Activated CD4-positive, alpha-beta memory T cell treated with anti-CD3 and anti-CD28 coated beads, Interleukin-2, amount 10 ng/mL, durations not matched to agents 7 days and 5 days (primary cell): ENCODE data around the gene BCL2L1. TPM values are rescaled to one million over a fixed set of nuclear protein-coding genes. Genes with fewer than 3 reads are reported as not detected.
A peak's percentile ranks its signal among the peaks of the same experiment; 100 is the strongest.
"Not testable (repeated sequence)": the region's sequence is repeated elsewhere in the genome, so short reads cannot be mapped to it uniquely, and the experiment has no call there.

Source experiments
- CTCF ChIA-PET: fragments of 350-600 bp; sonication (Branson Sonifier 250); formaldehyde crosslinking; loops from one replicate; lab custom pipeline; 2021; ENCODE audit warnings: antibody characterized with exemption, inconsistent platforms; lab: Charles Lee
- POLR2A ChIA-PET: fragments of 350-600 bp; sonication (Branson Sonifier 250); formaldehyde crosslinking; loops from one replicate; lab custom pipeline; 2021; ENCODE audit warnings: antibody characterized with exemption; lab: Charles Lee
- DNase-seq: peaks from one replicate; pipeline ENCODE4 v3.0.0-alpha.2; 2020
- H3K27ac Mint-ChIP-seq: one replicate; pipeline ENCODE4 v1.8.0; 2021; ENCODE audit warnings: mild to moderate bottlenecking, mixed read lengths
- H3K27me3 Mint-ChIP-seq: one replicate; pipeline ENCODE4 v1.8.0; 2021; ENCODE audit warnings: mixed read lengths
- H3K36me3 Mint-ChIP-seq: one replicate; pipeline ENCODE4 v1.8.0; 2021; ENCODE audit warnings: low read depth, mixed read lengths
- H3K4me1 Mint-ChIP-seq: one replicate; pipeline ENCODE4 v1.8.0; 2021; ENCODE audit warnings: mixed read lengths
- H3K4me3 Mint-ChIP-seq: one replicate; pipeline ENCODE4 v1.8.0; 2021; ENCODE audit warnings: mild to moderate bottlenecking, mixed read lengths
- H3K9me3 Mint-ChIP-seq: one replicate; pipeline ENCODE4 v1.8.0; 2021; ENCODE audit warnings: mixed read lengths
- total RNA-seq, 2 experiments: library from RNA; stranded (reverse); gene quantifications; one replicate each; pipeline ENCODE4 v1.2.3, GENCODE V29; 2021

Gene BCL2L1
- total RNA-seq, 2 experiments from 2014 or later, result 67.7 to 72.5 TPM

DNA sequence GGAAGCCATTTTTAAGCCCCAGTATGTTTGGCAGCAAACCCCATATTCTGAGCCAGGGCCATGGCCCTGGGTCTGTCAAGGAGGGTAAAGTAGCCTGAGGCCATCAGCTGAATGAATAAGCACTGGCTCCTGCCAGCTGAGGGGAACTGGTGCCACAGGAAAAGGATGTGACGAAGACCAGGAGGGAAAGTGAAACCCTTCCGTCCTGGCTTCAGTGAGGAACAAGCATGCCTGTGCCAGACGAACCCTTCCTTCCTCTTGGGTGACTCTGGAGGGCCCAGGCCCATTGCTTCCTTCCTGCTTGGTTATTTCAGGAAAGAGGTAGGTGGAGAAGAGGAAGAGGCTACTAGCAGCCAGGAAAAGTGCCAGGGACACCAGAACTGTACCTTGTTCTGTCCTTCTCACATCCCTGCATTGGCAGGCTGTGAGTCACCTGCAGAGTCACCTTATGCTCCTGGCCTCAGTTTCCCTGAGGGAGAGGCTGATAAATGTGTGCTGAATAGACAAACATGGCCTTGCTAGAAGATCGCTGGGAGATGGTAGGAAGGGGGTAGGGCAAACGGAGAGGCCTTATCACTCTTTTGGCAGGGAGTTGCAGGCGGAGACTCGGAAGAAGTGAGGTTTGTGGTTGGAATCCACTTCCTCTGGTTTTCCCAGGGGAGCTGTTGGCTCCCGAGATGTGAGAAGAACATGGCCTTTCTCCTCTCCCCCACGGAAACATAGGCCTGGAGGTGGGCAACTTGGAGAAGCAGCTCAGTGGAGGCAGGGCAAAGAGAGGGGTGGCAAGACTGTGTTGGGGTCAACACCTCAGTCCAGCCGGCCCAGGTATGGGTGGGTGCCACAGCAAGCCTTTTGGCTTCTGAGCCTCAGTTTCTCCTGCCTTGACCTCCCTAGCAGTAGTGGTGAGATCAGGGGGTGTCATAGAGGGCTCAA lies 47.5 kb downstream of the BCL2L1 start:
- Mint-ChIP-seq H3K27ac (peak overlapping the region; percentile 93), H3K9me3 (no peaks in the 10 kb centered on the region), H3K4me1 (peaks cover 86% of the 10 kb centered on the region), H3K36me3 (peaks cover 61% of the 10 kb centered on the region), H3K4me3 (peak overlapping the region; percentile 76), H3K27me3 (no peaks in the 10 kb centered on the region)
- DNase-seq, result peak; percentile 84
- CTCF ChIA-PET, result interaction anchor here (0.7 to 5.3 kb wide), 11 partner anchors 9 to 63 kb away, joined by 3 to 109 read pairs (median 10); partner anchors contain the start of gene BCL2L1
- POLR2A ChIA-PET, result interaction anchor here (0.7 to 10.1 kb wide), 19 partner anchors 8 to 159 kb away, joined by 3 to 206 read pairs (median 6); partner anchors contain the start of genes BCL2L1 and TPX2

GRCh38 chr20:31673943-31674463 lies 48.7 kb downstream of the BCL2L1 start:
- Mint-ChIP-seq H3K36me3 (peaks cover 64% of the 10 kb centered on the region), H3K27me3 (no peaks in the 10 kb centered on the region), H3K9me3 (no peaks in the 10 kb centered on the region), H3K4me3 (peak overlapping the region; percentile 76), H3K4me1 (peaks cover 84% of the 10 kb centered on the region), H3K27ac (peak overlapping the region; percentile 93)
- no peak for DNase-seq
- ChIA-PET CTCF (interaction anchor here (1.6 to 5.3 kb wide), 6 partner anchors 10 to 62 kb away, joined by 9 to 109 read pairs (median 22); partner anchors contain the start of gene BCL2L1), POLR2A (interaction anchor here (1.0 to 10.1 kb wide), 11 partner anchors 10 to 101 kb away, joined by 3 to 206 read pairs (median 19); partner anchors contain the start of genes BCL2L1 and TPX2)

- H3K27ac Mint-ChIP-seq, result peak overlapping the region; percentile 93
- H3K4me1 Mint-ChIP-seq, result peaks cover 80% of the 10 kb centered on the region
- no peak for DNase-seq
- no peaks in the 10 kb centered on the region for H3K27me3 Mint-ChIP-seq
- peaks cover 59% of the 10 kb centered on the region for H3K36me3 Mint-ChIP-seq
- H3K9me3 Mint-ChIP-seq, result no peaks in the 10 kb centered on the region
- POLR2A ChIA-PET, result interaction anchor here (1.5 to 10.1 kb wide), 6 partner anchors 9 to 47 kb away, joined by 4 to 206 read pairs (median 64); partner anchors contain the start of gene BCL2L1
- CTCF ChIA-PET, result interaction anchor here (2.1 to 5.3 kb wide), 5 partner anchors 11 to 61 kb away, joined by 9 to 109 read pairs (median 23); partner anchors contain the start of gene BCL2L1
- peak overlapping the region; percentile 76 for H3K4me3 Mint-ChIP-seq
These were observed 49.2 kb downstream of the BCL2L1 start for GRCh38 chr20:31673435-31673834.

DNA sequence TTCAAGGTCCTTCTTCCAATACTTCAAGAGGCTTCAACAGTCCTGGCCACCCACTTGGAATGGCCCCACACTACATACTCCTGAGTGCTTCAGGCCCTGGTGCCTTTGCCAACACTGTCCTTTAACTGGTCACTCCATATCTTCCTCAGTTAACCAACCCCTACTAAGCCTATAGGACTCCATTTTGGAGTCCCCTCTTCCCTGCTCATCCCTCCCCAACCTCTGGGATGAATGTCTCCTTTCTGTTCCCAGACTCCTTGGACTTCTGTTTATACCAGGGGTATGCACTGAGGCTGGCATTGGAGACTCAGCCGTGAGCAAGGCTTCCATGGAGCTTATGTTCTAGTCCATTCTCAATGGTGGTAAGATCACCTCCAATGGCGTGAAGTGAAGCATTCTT lies 51.3 kb downstream of the BCL2L1 start:
- Mint-ChIP-seq H3K4me3 (no peak overlapping the region), H3K27ac (peak overlapping the region; percentile 13)
- POLR2A ChIA-PET, result interaction anchor here (1.2 to 10.1 kb wide), 3 partner anchors 10 to 49 kb away, joined by 4 to 206 read pairs (median 77); partner anchors contain the start of gene BCL2L1

DNA sequence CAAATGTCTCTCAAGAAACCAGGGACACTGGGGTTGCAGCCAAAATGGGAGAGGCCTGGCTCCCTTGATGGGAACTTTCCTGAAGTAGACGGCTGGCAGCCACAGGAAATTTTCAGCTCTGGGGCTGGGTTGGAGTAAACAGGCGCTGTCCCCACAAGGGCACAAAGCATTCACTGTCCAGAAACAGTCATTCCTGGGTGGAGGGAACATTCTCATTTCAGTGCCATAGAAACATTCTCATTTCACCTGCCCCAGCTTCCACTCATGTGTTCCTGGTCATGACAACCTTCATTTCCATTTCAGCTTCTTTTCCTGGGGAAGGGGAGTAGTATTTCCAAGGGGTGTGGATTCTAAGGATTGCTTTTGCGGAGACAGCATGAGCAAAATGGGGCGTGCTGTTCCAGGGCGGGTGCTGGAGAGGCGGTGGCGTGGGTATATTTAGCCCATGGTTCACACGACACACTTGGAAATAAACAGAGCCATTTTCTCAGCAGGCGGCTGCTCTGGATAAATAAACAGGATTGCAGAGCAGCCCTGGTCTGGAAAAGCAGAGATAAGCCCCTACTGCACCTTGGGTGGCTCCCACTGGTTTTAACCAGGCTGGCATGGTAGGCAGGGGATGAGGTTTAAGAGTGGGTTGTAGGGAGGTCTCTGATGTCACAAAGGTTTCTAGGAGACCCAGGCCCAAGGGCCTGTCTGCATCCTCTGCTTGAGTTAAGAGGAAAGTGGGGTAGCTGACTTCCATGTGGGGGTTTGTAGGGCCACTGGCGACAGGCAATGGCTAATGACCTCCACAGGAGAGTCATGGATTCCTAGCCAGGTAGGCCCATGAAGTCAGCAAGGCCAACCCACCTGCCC lies 52.1 kb downstream of the BCL2L1 start:
- POLR2A ChIA-PET, result interaction anchor here (1.2 to 10.1 kb wide), 2 partner anchors 14 to 49 kb away, joined by 4 to 206 read pairs; partner anchors contain the start of gene BCL2L1
- Mint-ChIP-seq H3K4me3 (no peak overlapping the region), H3K36me3 (peaks cover 58% of the 10 kb centered on the region), H3K4me1 (peaks cover 80% of the 10 kb centered on the region), H3K27me3 (no peaks in the 10 kb centered on the region), H3K9me3 (no peaks in the 10 kb centered on the region), H3K27ac (no peak overlapping the region)
- CTCF ChIA-PET, result interaction anchor here (1.3 to 1.4 kb wide), 4 partner anchors 9 to 53 kb away, joined by 4 to 9 read pairs (median 5); no protein-coding TSS in a partner anchor
- no peak for DNase-seq

More for the DNA sequence above, 51.3 kb downstream of the BCL2L1 start:
- no peaks in the 10 kb centered on the region for H3K9me3 Mint-ChIP-seq
- H3K27me3 Mint-ChIP-seq, result no peaks in the 10 kb centered on the region
- CTCF ChIA-PET, result interaction anchor here (1.2 to 1.4 kb wide), 3 partner anchors 10 to 52 kb away, joined by 4 to 10 read pairs (median 5); no protein-coding TSS in a partner anchor
- peaks cover 55% of the 10 kb centered on the region for H3K36me3 Mint-ChIP-seq
- DNase-seq, result no peak
- H3K4me1 Mint-ChIP-seq, result peaks cover 79% of the 10 kb centered on the region

DNA sequence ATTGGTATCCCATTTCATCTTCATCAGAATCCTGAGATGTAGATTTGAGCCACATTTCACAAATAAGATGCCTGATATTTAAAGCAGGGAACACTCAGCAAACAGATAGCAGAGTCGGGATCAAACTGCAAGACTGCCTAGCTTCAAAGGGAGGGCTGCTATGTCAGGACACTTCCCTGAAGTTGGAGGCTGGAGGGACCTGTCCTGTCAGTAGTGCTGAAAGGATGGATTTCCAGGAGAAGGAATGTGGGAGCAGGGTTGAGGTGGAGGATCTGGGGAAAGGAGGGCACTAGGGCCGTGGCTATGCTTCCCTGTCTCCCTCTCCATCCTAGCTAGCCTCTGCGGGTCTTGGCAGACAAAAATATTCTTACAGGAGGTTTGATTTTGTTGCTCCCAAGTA lies 52.8 kb downstream of the BCL2L1 start:
- Mint-ChIP-seq H3K36me3 (peaks cover 60% of the 10 kb centered on the region), H3K4me3 (no peak overlapping the region), H3K9me3 (no peaks in the 10 kb centered on the region), H3K4me1 (peaks cover 81% of the 10 kb centered on the region), H3K27ac (peak overlapping the region; percentile 36), H3K27me3 (no peaks in the 10 kb centered on the region)
- no peak for DNase-seq
- CTCF ChIA-PET, result interaction anchor here (1.3 to 1.4 kb wide), 3 partner anchors 8 to 54 kb away, joined by 4 to 9 read pairs (median 5); no protein-coding TSS in a partner anchor
- POLR2A ChIA-PET, result interaction anchor here (10.1 kb wide), 1 partner anchor 50 kb away, joined by 206 read pairs; the partner anchor contains the start of gene BCL2L1

DNA sequence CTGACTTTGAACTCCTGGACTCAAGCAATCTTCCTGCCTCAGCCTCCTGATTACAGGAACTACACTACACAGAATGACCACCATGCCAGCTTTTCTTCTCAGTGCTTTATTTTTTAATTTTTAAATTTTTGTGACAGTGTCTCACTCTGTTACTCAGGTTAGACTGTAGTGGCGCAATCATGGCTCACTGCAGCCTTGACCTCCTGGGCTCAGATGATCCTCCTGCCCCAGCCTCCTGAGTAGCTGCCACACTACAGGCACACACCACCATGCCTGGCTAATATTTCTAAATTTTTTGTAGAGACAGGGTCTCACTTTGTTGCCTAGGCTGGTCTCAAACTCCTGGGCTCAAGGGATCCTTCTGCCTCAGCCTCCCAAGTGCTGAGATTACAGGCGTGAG lies 53.7 kb downstream of the BCL2L1 start:
- ChIA-PET CTCF (interaction anchor here (0.6 to 2.4 kb wide), 4 partner anchors 11 to 54 kb away, joined by 3 to 10 read pairs (median 7); no protein-coding TSS in a partner anchor), POLR2A (interaction anchor here (10.1 kb wide), 1 partner anchor 51 kb away, joined by 206 read pairs; the partner anchor contains the start of gene BCL2L1)
- Mint-ChIP-seq H3K36me3 (peaks cover 60% of the 10 kb centered on the region), H3K4me1 (peaks cover 78% of the 10 kb centered on the region)
- H3K9me3 Mint-ChIP-seq, H3K27ac Mint-ChIP-seq, H3K27me3 Mint-ChIP-seq, H3K4me3 Mint-ChIP-seq, DNase-seq: not testable (repeated sequence)

DNA sequence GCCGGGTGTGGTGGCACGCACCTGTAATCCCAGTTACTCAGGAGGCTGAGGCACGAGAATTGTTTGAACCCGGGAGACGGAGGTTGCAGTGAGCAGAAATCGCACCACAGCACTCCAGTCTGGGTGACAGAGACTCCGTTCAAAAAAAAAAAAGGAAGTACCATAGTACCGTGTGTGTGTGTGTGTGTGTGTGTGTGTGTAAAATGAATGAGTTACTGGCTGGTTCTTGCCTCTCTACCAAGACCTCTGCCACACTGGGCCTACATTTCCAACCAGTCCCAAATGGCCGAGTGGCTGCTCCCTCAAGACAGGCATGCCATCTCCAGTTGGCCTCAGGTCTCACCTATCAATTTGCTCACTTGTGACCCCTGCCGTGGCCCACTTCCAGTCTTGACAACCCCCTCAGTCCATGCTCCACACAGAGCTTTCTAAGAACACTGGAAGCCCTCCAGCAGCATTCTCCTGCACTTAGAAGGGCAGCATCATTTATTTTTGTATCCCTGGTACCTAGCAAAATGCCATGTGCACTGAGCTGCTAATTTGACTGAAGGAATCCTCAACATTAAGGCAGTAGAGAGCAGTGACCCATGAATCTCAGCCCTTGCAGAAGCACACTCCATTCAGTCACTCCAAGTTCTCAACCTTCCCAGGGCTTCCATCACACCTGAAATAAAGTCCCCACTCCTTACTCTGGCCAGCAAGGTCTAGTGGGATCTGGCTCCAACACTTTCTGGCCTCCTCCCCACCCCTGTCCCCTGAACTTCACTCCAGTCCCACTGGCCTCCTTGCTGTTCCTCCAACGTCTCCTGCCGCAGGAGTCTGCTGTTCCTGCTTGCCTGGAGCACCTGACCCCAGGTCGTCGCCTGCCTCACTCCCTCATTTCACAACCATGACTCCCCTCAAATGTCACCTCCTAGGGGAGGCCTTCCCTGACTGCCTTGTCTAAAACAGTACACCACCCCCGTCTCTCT lies 55.1 kb downstream of the BCL2L1 start:
- no peak overlapping the region for H3K4me3 Mint-ChIP-seq
- peaks cover 57% of the 10 kb centered on the region for H3K36me3 Mint-ChIP-seq
- CTCF ChIA-PET, result interaction anchor here (1.2 to 2.4 kb wide), 3 partner anchors 54 to 56 kb away, joined by 8 to 10 read pairs (median 9); no protein-coding TSS in a partner anchor
- DNase-seq, result no peak
- POLR2A ChIA-PET, result interaction anchor here (0.9 to 1.5 kb wide), 4 partner anchors 8 to 55 kb away, joined by 3 to 6 read pairs (median 5); partner anchors contain the start of gene BCL2L1
- H3K9me3 Mint-ChIP-seq, result no peaks in the 10 kb centered on the region
- H3K27ac Mint-ChIP-seq, result peak overlapping the region; percentile 80
- no peaks in the 10 kb centered on the region for H3K27me3 Mint-ChIP-seq
- H3K4me1 Mint-ChIP-seq, result peaks cover 75% of the 10 kb centered on the region

GRCh38 chr20:31666258-31667042 lies 56.2 kb downstream of the BCL2L1 start:
- POLR2A ChIA-PET, result interaction anchor here (0.9 to 1.5 kb wide), 4 partner anchors 9 to 56 kb away, joined by 3 to 6 read pairs (median 5); partner anchors contain the start of gene BCL2L1
- H3K4me1 Mint-ChIP-seq, result peaks cover 77% of the 10 kb centered on the region
- DNase-seq, result peak; percentile 63
- H3K4me3 Mint-ChIP-seq, result no peak overlapping the region
- no peaks in the 10 kb centered on the region for H3K27me3 Mint-ChIP-seq
- CTCF ChIA-PET, result interaction anchor here (1.2 to 10.5 kb wide), 3 partner anchors 54 to 57 kb away, joined by 8 to 609 read pairs (median 10); partner anchors contain the start of gene BCL2L1
- peaks cover 49% of the 10 kb centered on the region for H3K36me3 Mint-ChIP-seq
- peak overlapping the region; percentile 80 for H3K27ac Mint-ChIP-seq
- H3K9me3 Mint-ChIP-seq, result no peaks in the 10 kb centered on the region

DNA sequence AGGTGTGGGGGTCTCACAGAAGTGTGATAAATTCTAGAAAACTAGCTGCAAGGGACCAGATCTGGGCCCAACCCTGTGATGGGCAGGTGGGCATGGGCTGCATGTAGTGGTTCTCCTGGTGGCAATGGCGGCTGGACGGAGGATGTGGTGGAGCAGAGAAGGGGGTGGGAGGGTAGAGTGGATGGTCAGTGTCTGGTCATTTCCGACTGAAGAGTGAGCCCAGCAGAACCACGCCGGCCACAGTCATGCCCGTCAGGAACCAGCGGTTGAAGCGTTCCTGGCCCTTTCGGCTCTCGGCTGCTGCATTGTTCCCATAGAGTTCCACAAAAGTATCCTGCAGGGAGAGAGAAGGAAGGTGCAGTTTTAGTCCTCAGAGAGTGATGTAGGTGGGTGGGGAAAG lies 56.9 kb downstream of the BCL2L1 start:
- H3K9me3 Mint-ChIP-seq, result no peaks in the 10 kb centered on the region
- no peak overlapping the region for H3K4me3 Mint-ChIP-seq
- POLR2A ChIA-PET, result interaction anchor here (1.0 to 7.1 kb wide), 3 partner anchors 9 to 54 kb away, joined by 3 to 213 read pairs (median 33); partner anchors contain the start of gene BCL2L1
- peak overlapping the region; percentile 80 for H3K27ac Mint-ChIP-seq
- no peaks in the 10 kb centered on the region for H3K27me3 Mint-ChIP-seq
- no peak for DNase-seq
- CTCF ChIA-PET, result interaction anchor here (1.0 to 10.5 kb wide), 3 partner anchors 9 to 55 kb away, joined by 3 to 609 read pairs (median 10); partner anchors contain the start of gene BCL2L1
- peaks cover 77% of the 10 kb centered on the region for H3K4me1 Mint-ChIP-seq
- H3K36me3 Mint-ChIP-seq, result peaks cover 45% of the 10 kb centered on the region
